ENCODE results near the gene EPHA4. TPM values are rescaled to one million over a fixed set of nuclear protein-coding genes. Genes with fewer than 3 reads are reported as not detected.

EPHA4 gene
- total and polyA plus RNA-seq, 2 donors (not counting 1 experiment from before 2014, with no cell fraction given), result 10.7 to 54.9 TPM

DNA sequence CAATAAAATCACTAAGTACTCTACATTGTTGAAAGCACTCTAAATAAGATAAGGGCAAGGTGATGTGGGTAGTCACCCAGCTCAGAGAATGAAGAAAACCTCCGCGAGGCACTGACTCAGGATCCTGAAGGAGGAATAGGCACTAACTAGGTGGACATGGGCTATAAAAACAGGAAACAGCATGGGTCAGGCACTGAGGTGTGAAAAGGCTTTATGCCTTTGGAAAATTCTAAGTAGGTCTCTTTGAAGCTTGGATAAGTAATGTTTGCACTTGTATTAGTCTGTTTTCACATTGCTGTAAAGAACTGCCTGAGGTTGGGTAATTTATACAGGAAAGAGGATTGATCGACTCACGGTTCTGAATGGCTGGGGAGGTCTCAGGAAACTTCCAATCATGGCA, 161.6 kb downstream of the EPHA4 start:
- peaks cover 0 to 5% (median 2%) of the 10 kb centered on the region in 3 donors for H3K9me3 ChIP-seq (ENCODE audit: control extremely low read depth in 1 of 3, control insufficient read depth in 2 of 3, insufficient read depth in 1 of 3, low read length in 2 of 3)
- ChIA-PET POLR2A (no interaction called here), CTCF (no interaction called here)
- Mint-ChIP-seq H3K27me3 (peaks cover 16% of the 10 kb centered on the region), H3K4me3 (no peak overlapping the region), H3K27ac (no peak overlapping the region), H3K9me3 (ENCODE audit: insufficient read depth) (peaks cover 5% of the 10 kb centered on the region), H3K4me1 (peaks cover under 1% of the 10 kb centered on the region)
- peaks cover 0 to under 1% of the 10 kb centered on the region in 2 donors for H3K4me1 ChIP-seq (ENCODE audit: control insufficient read depth in 2 of 2, insufficient read depth in 2 of 2, low read length in 2 of 2)
- H3K27ac ChIP-seq (ENCODE audit: low read length in 2 of 2), result no peak overlapping the region
- DNase-seq (no peak), ATAC-seq (ENCODE audit: low read depth) (no peak)
- 96% methylated on average over 4 of the region's 4 CpGs for WGBS (ENCODE audit: insufficient coverage)
- no peaks in the 10 kb centered on the region for H3K36me3 ChIP-seq (replicated peaks in 1 of 2; ENCODE audit: control extremely low read depth in 1 of 2, control insufficient read depth in 1 of 2, extremely low read depth in 1 of 2, insufficient read depth in 2 of 2, low read length in 1 of 2)
- no peaks in the 10 kb centered on the region for H4K20me1 ChIP-seq (ENCODE audit: control insufficient read depth, insufficient read depth, low read length, poor library complexity, severe bottlenecking)
- intact Hi-C loops (cut with micrococcal nuclease), result no loop called here
- no peak overlapping the region for H3K9ac ChIP-seq (ENCODE audit: low read length)
- H3K27me3 ChIP-seq (replicated peaks in 1 of 4; ENCODE audit: control extremely low read depth in 1 of 4, control insufficient read depth in 3 of 4, insufficient read depth in 4 of 4, low read length in 3 of 4), result peaks cover 0 to 4% (median 0%) of the 10 kb centered on the region in 4 experiments
- TF ChIP-seq, protein P1, sequence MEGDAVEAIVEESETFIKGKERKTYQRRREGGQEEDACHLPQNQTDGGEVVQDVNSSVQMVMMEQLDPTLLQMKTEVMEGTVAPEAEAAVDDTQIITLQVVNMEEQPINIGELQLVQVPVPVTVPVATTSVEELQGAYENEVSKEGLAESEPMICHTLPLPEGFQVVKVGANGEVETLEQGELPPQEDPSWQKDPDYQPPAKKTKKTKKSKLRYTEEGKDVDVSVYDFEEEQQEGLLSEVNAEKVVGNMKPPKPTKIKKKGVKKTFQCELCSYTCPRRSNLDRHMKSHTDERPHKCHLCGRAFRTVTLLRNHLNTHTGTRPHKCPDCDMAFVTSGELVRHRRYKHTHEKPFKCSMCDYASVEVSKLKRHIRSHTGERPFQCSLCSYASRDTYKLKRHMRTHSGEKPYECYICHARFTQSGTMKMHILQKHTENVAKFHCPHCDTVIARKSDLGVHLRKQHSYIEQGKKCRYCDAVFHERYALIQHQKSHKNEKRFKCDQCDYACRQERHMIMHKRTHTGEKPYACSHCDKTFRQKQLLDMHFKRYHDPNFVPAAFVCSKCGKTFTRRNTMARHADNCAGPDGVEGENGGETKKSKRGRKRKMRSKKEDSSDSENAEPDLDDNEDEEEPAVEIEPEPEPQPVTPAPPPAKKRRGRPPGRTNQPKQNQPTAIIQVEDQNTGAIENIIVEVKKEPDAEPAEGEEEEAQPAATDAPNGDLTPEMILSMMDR (IDR thresholded peaks at IDR 0.05), result no peak
- no peak for TF ChIP-seq EZH2 (IDR thresholded peaks at IDR 0.05; ENCODE audit: borderline replicate concordance, insufficient read depth, low read depth, low read length, poor library complexity, severe bottlenecking)
- no peaks in the 10 kb centered on the region for H3K79me2 ChIP-seq (ENCODE audit: control insufficient read depth, insufficient read depth, low read length)
- no peak overlapping the region for H2AFZ ChIP-seq (ENCODE audit: insufficient read depth, low read depth, low read length, poor library complexity, severe bottlenecking)
- no peak overlapping the region for H3K4me2 ChIP-seq (replicated peaks; ENCODE audit: low read depth, low read length, poor library complexity, severe bottlenecking)
- no peak overlapping the region for H3K4me3 ChIP-seq (ENCODE audit: control extremely low read depth in 1 of 5, extremely low read depth in 1 of 5, insufficient read depth in 1 of 5, low read depth in 2 of 5, low read length in 4 of 5)

DNA sequence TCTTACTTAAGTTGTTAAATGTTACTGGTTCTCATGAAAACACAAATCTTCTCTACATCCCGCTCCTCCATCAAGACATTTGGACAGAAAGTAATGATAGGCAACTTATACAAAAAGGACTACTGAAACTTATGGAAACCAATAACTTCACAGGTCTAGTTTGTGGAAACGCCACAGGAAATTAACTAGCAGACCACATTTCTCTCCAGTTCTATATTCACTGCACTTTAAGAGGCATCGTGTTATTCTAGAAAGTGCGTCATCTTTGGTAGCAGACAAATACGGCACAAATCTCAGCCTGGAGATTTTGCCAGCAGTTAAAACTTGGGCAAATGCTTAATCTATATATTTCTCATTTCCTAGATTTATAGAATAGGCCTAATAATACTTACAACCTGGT, 164.3 kb downstream of the EPHA4 start:
- H3K27me3 Mint-ChIP-seq, result peaks cover 16% of the 10 kb centered on the region
- ATAC-seq (ENCODE audit: low read depth) (no peak), DNase-seq (no peak)
- no peaks in the 10 kb centered on the region for H3K79me2 ChIP-seq (ENCODE audit: control insufficient read depth, insufficient read depth, low read length)
- no peaks in the 10 kb centered on the region for H4K20me1 ChIP-seq (ENCODE audit: control insufficient read depth, insufficient read depth, low read length, poor library complexity, severe bottlenecking)
- ChIA-PET POLR2A (no interaction called here), CTCF (interaction anchor here (1.1 kb wide), 1 partner anchor 19 kb away, joined by 3 read pairs; no protein-coding TSS in a partner anchor)
- no peaks in the 10 kb centered on the region for H3K4me1 ChIP-seq (ENCODE audit: control insufficient read depth in 2 of 2, insufficient read depth in 2 of 2, low read length in 2 of 2)
- H3K27me3 ChIP-seq (replicated peaks in 1 of 4; ENCODE audit: control extremely low read depth in 1 of 4, control insufficient read depth in 3 of 4, insufficient read depth in 4 of 4, low read length in 3 of 4), result peaks cover 0 to 4% (median 0%) of the 10 kb centered on the region in 4 experiments
- WGBS (ENCODE audit: insufficient coverage), result 100% methylated on average over 2 of the region's 5 CpGs
- H3K4me2 ChIP-seq (replicated peaks; ENCODE audit: low read depth, low read length, poor library complexity, severe bottlenecking), result no peak overlapping the region
- H3K27ac ChIP-seq (ENCODE audit: low read length in 2 of 2), result no peak overlapping the region
- no peaks in the 10 kb centered on the region for H3K36me3 ChIP-seq (replicated peaks in 1 of 2; ENCODE audit: control extremely low read depth in 1 of 2, control insufficient read depth in 1 of 2, extremely low read depth in 1 of 2, insufficient read depth in 2 of 2, low read length in 1 of 2)
- H3K9me3 ChIP-seq (ENCODE audit: control extremely low read depth in 1 of 3, control insufficient read depth in 2 of 3, insufficient read depth in 1 of 3, low read length in 2 of 3), result peaks cover 0 to 7% (median 2%) of the 10 kb centered on the region in 3 donors
- H3K4me3 Mint-ChIP-seq, result no peak overlapping the region
- intact Hi-C loops (cut with micrococcal nuclease), result no loop called here
- no peak overlapping the region for H3K4me3 ChIP-seq (ENCODE audit: control extremely low read depth in 1 of 5, extremely low read depth in 1 of 5, insufficient read depth in 1 of 5, low read depth in 2 of 5, low read length in 4 of 5)
- no peak overlapping the region for H2AFZ ChIP-seq (ENCODE audit: insufficient read depth, low read depth, low read length, poor library complexity, severe bottlenecking)
- no peak for TF ChIP-seq EZH2 (IDR thresholded peaks at IDR 0.05; ENCODE audit: borderline replicate concordance, insufficient read depth, low read depth, low read length, poor library complexity, severe bottlenecking)
- TF ChIP-seq, protein P1 (IDR thresholded peaks at IDR 0.05), result no peak
- H3K9me3 Mint-ChIP-seq (ENCODE audit: insufficient read depth), result peaks cover 5% of the 10 kb centered on the region
- no peaks in the 10 kb centered on the region for H3K4me1 Mint-ChIP-seq
- H3K9ac ChIP-seq (ENCODE audit: low read length), result no peak overlapping the region
- H3K27ac Mint-ChIP-seq, result no peak overlapping the region
